HepG2 (cell line): ENCODE measurements around the gene PAK3. TPM values are rescaled to one million over a fixed set of nuclear protein-coding genes. Genes with fewer than 3 reads are reported as not detected.

ENCODE experiments used
- ATAC-seq: fragments of 200-7000 bp; cut with Tn5 transposase; 3 replicates; pipeline ENCODE4 v1.9.1; 2020; ENCODE audit warnings: mild to moderate bottlenecking, moderate library complexity
- BruUV-seq: library from RNA; stranded (reverse); fragments of 400-500 nt; replicated peaks from 2 replicates; lab custom pipeline; 2021; lab: Mats Ljungman, UMichigan
- CTCF ChIA-PET: fragments of 300-600 bp; formaldehyde crosslinking; extraction: SDS; loops from one replicate; lab custom pipeline; 2021; ENCODE audit warnings: low total read pairs, inconsistent platforms, low intra/inter-chr PET ratio; lab: Yijun Ruan, JAX
- POLR2A ChIA-PET: fragments of 350-600 bp; sonication (Branson Sonifier 250); formaldehyde crosslinking; loops from one replicate; lab custom pipeline; 2020; ENCODE audit warnings: antibody characterized with exemption, inconsistent platforms; lab: Yijun Ruan, JAX
- DNase-seq: peaks from one replicate; pipeline ENCODE4 v3.0.0-alpha.2; 2015; ENCODE audit warnings: low spot score
- FAIRE-seq: peaks from 3 replicates; lab custom pipeline; 2011; peaks lifted over from hg19 to GRCh38; lab: Jason Lieb, UNC
- H2AFZ ChIP-seq: one replicate; pipeline ENCODE4 v1.6.1; 2011; ENCODE audit warnings: low read length, inconsistent platforms
- H3K27ac ChIP-seq: fragments of 300-600 bp; 3 replicates; pipeline ENCODE4 v1.8.0; 2011; ENCODE audit warnings: mixed run types, mild to moderate bottlenecking, mixed read lengths, low read length, inconsistent platforms; ENCODE audit not compliant: insufficient read depth; ENCODE audit errors: extremely low read length
- H3K27me3 ChIP-seq, 2 experiments: fragments of 200-600 bp in 1 of 2; 2 replicates in 1 of 2; 3 replicates in 1 of 2; pipeline versions ENCODE4 v1.6.0 to v1.8.0; 2011; ENCODE audit warnings: low read length in 2 of 2, mild to moderate bottlenecking in 2 of 2, moderate library complexity in 2 of 2, inconsistent platforms in 1 of 2; ENCODE audit not compliant: insufficient read depth in 2 of 2, control insufficient read depth in 1 of 2
- H3K36me3 ChIP-seq, 2 experiments: fragments of 200-600 bp in 1 of 2; replicated peaks in 1 of 2; 2 replicates in 1 of 2; 3 replicates in 1 of 2; pipeline versions ENCODE4 v1.5.1 to v1.8.0; 2011; ENCODE audit warnings: low read length in 2 of 2, inconsistent platforms in 1 of 2; ENCODE audit not compliant: insufficient read depth in 2 of 2, control insufficient read depth in 1 of 2
- H3K4me1 ChIP-seq: 2 replicates; pipeline ENCODE4 v1.5.1; 2012; ENCODE audit warnings: low read length, inconsistent platforms; ENCODE audit not compliant: insufficient read depth
- H3K4me2 ChIP-seq: 2 replicates; pipeline ENCODE4 v1.6.0; 2011; ENCODE audit warnings: low read depth, low read length, inconsistent platforms
- H3K4me3 ChIP-seq, 3 experiments: fragments of 200-600 bp in 1 of 3; sonication (generic), shearing (Covaris generic) in 1 of 3; replicated peaks in 1 of 3; 2 replicates each; pipeline ENCODE4 v1.5.1; 2011 to 2016; ENCODE audit warnings: low read length in 3 of 3, inconsistent platforms in 2 of 3, low read depth in 2 of 3, mild to moderate bottlenecking in 2 of 3, control low read depth in 1 of 3, mixed read lengths in 1 of 3; ENCODE audit not compliant: insufficient read depth in 1 of 3
- H3K79me2 ChIP-seq: one replicate; pipeline ENCODE4 v1.6.1; 2011; ENCODE audit warnings: low read length, inconsistent platforms; ENCODE audit not compliant: insufficient read depth
- H3K9ac ChIP-seq: 2 replicates; pipeline ENCODE4 v1.6.0; 2011; ENCODE audit warnings: mild to moderate bottlenecking, low read depth, low read length, inconsistent platforms; ENCODE audit not compliant: insufficient read depth
- H3K9me3 ChIP-seq: 2 replicates; pipeline ENCODE4 v1.5.1; 2012; ENCODE audit warnings: mild to moderate bottlenecking, low read length
- H4K20me1 ChIP-seq: 2 replicates; pipeline ENCODE4 v1.6.0; 2011; ENCODE audit warnings: inconsistent platforms, mild to moderate bottlenecking, low read length, moderate library complexity; ENCODE audit not compliant: insufficient read depth
- ATF1 ChIP-seq: IDR thresholded peaks from 2 replicates; pipeline ENCODE4 v1.6.1; 2016; ENCODE audit warnings: mild to moderate bottlenecking, control low read depth
- ATF7 ChIP-seq, 2 experiments: fragments of 450-650 bp in 1 of 2; sonication (generic) in 1 of 2; formaldehyde crosslinking in 1 of 2; IDR thresholded peaks; 2 replicates each; pipeline versions ENCODE4 v1.4.0 to v1.6.1; 2016 to 2020; ENCODE audit warnings: antibody characterized with exemption in 1 of 2, mild to moderate bottlenecking in 1 of 2, missing genetic modification reagents in 1 of 2
- JDP2 ChIP-seq: sonication (generic); formaldehyde crosslinking; IDR thresholded peaks from 2 replicates; pipeline ENCODE4 v1.8.1; 2022; ENCODE audit warnings: missing genetic modification reagents, borderline replicate concordance
- JUND ChIP-seq: sonication (generic); formaldehyde crosslinking; IDR thresholded peaks from 2 replicates; pipeline ENCODE4 v1.8.0; 2022; ENCODE audit warnings: mild to moderate bottlenecking, missing genetic modification reagents
- KLF13 ChIP-seq: sonication (generic); formaldehyde crosslinking; IDR thresholded peaks from 2 replicates; pipeline ENCODE4 v1.4.0; 2020; ENCODE audit warnings: mild to moderate bottlenecking, missing genetic modification reagents
- MTA1 ChIP-seq: sonication (generic); formaldehyde crosslinking; IDR thresholded peaks from 2 replicates; pipeline ENCODE4 v1.4.0; 2020; ENCODE audit warnings: missing genetic modification reagents, mild to moderate bottlenecking, borderline replicate concordance
- POGZ ChIP-seq: sonication (generic); formaldehyde crosslinking; IDR thresholded peaks from 2 replicates; pipeline ENCODE4 v1.4.0; 2020; ENCODE audit warnings: mild to moderate bottlenecking, missing genetic modification reagents
- SALL2 ChIP-seq: sonication (generic); formaldehyde crosslinking; IDR thresholded peaks from 2 replicates; pipeline ENCODE4 v1.8.1; 2023; ENCODE audit warnings: mild to moderate bottlenecking, missing genetic modification reagents, inconsistent platforms
- SUZ12 ChIP-seq: fragments of 150-350 bp; IDR thresholded peaks from 2 replicates; pipeline ENCODE4 v1.6.1; 2014; ENCODE audit warnings: low read depth, low read length
- ZFP41 ChIP-seq: sonication (generic); formaldehyde crosslinking; IDR thresholded peaks from 2 replicates; pipeline ENCODE4 v1.4.0; 2020; ENCODE audit warnings: mild to moderate bottlenecking, missing genetic modification reagents, borderline replicate concordance
- ZNF136 ChIP-seq: sonication (generic); formaldehyde crosslinking; IDR thresholded peaks from 2 replicates; pipeline ENCODE4 v1.8.1; 2022; ENCODE audit warnings: low read depth, mild to moderate bottlenecking, moderate library complexity, missing genetic modification reagents
- ZNF17 ChIP-seq: sonication (generic); formaldehyde crosslinking; IDR thresholded peaks from 2 replicates; pipeline ENCODE4 v1.5.0; 2020; ENCODE audit warnings: mild to moderate bottlenecking, missing genetic modification reagents
- ZNF747 ChIP-seq: sonication (generic); formaldehyde crosslinking; IDR thresholded peaks from 2 replicates; pipeline ENCODE4 v1.8.1; 2023; ENCODE audit warnings: missing genetic modification reagents, mild to moderate bottlenecking, borderline replicate concordance
- WGBS: methylation state at CpG from one replicate; pipeline ENCODE4 v1.1.6; 2017; ENCODE audit warnings: low lambda C conversion rate; 5-methylcytosine and 5-hydroxymethylcytosine counted together
- in situ Hi-C: cut with HindIII; loops from 2 replicates; pipeline ENCODE4 v1.10.0; 2017; ENCODE audit warnings: low pct_unique_long_range_greater_than_20kb; ENCODE audit not compliant: extremely low pct_ligation_motif_present
- intact Hi-C: fragments of 100-400 bp; cut with micrococcal nuclease; formaldehyde crosslinking; loops from one replicate; pipeline ENCODE4 v1.10.0; 2022; ENCODE audit not compliant: unreplicated experiment
- polyA plus RNA-seq, 8 experiments: library from polyadenylated mRNA; depleted of rRNA in 3 of 8; stranded (reverse) in 7 of 8; unstranded in 1 of 8; fragments of >200 nt; fragmentation: Illumina TruSeq in 4 of 8; extraction: Trizol in 4 of 8; gene quantifications; 2 replicates each; pipeline versions ENCODE4 v1.2.1 to v1.2.3, GENCODE V29; 2011 to 2016; ENCODE audit warnings: low read depth in 4 of 8, missing spikeins in 1 of 8, mixed read lengths in 1 of 8; ENCODE audit not compliant: insufficient read depth in 1 of 8
- total RNA-seq, 5 experiments: library from RNA; depleted of rRNA; stranded (reverse); fragments of >200 nt; fragmentation: Illumina TruSeq; extraction: Trizol; gene quantifications; 2 replicates each; pipeline ENCODE4 v1.2.3, GENCODE V29; 2016; ENCODE audit warnings: low read depth in 1 of 5
- TF ChIP-seq, protein P1 (sequence below): sonication (generic); formaldehyde crosslinking; IDR thresholded peaks from 2 replicates; pipeline ENCODE4 v1.9.0; 2022; ENCODE audit warnings: missing genetic modification reagents, mild to moderate bottlenecking, borderline replicate concordance
- TF ChIP-seq, protein P2 (sequence below): sonication (generic); formaldehyde crosslinking; IDR thresholded peaks from 2 replicates; pipeline ENCODE4 v1.4.0; 2020; ENCODE audit warnings: mild to moderate bottlenecking, low read depth, missing genetic modification reagents
- TF ChIP-seq, protein P3 (sequence below): sonication (generic); formaldehyde crosslinking; IDR thresholded peaks from 2 replicates; pipeline ENCODE4 v1.8.1; 2023; ENCODE audit warnings: missing genetic modification reagents, inconsistent platforms, borderline replicate concordance

The PAK3 gene
- total and polyA plus RNA-seq, 2 of the 13 experiments (the other 11 are each of a cell fraction or from before 2014, with no cell fraction given) = not detected

DNA sequence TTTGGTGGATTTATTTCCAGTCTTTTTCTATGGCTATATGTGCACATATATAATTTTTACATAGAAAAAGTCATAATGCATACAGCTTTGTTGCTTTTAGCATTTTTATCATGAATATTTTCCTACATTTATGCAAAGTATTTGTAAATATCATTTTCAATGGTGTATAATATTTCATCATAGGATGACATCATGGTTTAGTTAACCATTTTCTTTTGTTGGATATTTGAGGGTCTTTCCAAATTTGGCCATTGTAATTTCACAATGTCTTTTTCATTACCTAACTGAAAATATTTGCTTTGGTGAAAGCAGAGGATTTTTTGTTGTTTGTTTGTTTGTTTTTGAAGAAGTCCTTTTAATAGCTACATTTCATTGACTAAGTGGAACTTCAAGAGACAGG lies 31.0 kb downstream of the PAK3 start:
- Histone ChIP-seq H4K20me1 (no peaks in the 10 kb centered on the region), H3K36me3 (no peaks in the 10 kb centered on the region), H3K9ac (no peak overlapping the region), H3K4me1 (no peaks in the 10 kb centered on the region), H3K27me3 (no peaks in the 10 kb centered on the region), H3K9me3 (no peaks in the 10 kb centered on the region), H3K79me2 (no peaks in the 10 kb centered on the region), H3K4me3 (no peak overlapping the region), H2AFZ (no peak overlapping the region), H3K27ac (no peak overlapping the region)
- intact Hi-C loops = no loop called here
- no peak for FAIRE-seq
- CTCF ChIA-PET = no interaction called here
- BruUV-seq = no TSS peak
- ATAC-seq = no peak
- no peak for TF ChIP-seq POGZ (CRISPR knock-in tag)
- TF ChIP-seq ZFP41 = no peak
- TF ChIP-seq ATF7 (IDR thresholded peaks at IDR 0.05) = peak; percentile 69
- no peak for TF ChIP-seq ATF7 (CRISPR knock-in tag; IDR thresholded peaks at IDR 0.05)
- no peak for TF ChIP-seq KLF13
- TF ChIP-seq, all 625 proteins: peak for 1
- in situ Hi-C loops = no loop called here
- POLR2A ChIA-PET = no interaction called here
- DNase-seq = no peak
- no peak overlapping the region for H3K4me2 ChIP-seq

DNA sequence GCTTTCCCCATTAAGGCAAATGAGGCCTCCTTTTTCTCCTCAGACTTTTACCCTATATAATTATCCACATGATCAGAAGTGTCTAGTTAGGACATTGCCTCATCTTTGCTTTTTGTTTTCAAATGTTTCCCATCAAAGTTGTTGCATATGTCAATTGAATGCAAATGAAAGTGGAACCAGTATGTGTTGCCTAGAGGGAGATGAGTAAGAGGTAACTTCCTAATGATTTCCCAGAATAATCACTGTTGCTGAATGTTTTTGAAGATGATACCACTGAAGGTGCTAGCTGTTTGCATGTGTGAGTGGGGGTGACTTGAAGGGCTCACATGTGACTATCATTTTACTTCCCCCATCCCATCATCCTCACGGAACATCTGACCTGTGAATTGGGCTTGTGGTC lies 33.9 kb downstream of the PAK3 start:
- no TSS peak for BruUV-seq
- Histone ChIP-seq H3K9ac (no peak overlapping the region), H3K79me2 (no peaks in the 10 kb centered on the region), H3K36me3 (no peaks in the 10 kb centered on the region), H3K27ac (no peak overlapping the region), H3K4me1 (no peaks in the 10 kb centered on the region), H3K4me2 (no peak overlapping the region), H4K20me1 (no peaks in the 10 kb centered on the region), H2AFZ (no peak overlapping the region), H3K27me3 (no peaks in the 10 kb centered on the region), H3K4me3 (no peak overlapping the region), H3K9me3 (no peaks in the 10 kb centered on the region)
- ChIA-PET POLR2A (no interaction called here), CTCF (no interaction called here)
- in situ Hi-C loops = no loop called here
- intact Hi-C loops = no loop called here
- no CpG with 5 or more reads among the region's 1 CpG for WGBS
- DNase-seq (no peak), FAIRE-seq (no peak), ATAC-seq (no peak)
- TF ChIP-seq MTA1 (CRISPR knock-in tag) (no peak), ZNF17 (CRISPR knock-in tag) (no peak), ZNF136 (CRISPR knock-in tag) (no peak), SALL2 (no peak), SUZ12 (no peak), ZNF747 (CRISPR knock-in tag) (no peak), JUND (no peak), ATF1 (CRISPR knock-in tag) (no peak), JDP2 (CRISPR knock-in tag) (no peak)
- TF ChIP-seq, protein P1, sequence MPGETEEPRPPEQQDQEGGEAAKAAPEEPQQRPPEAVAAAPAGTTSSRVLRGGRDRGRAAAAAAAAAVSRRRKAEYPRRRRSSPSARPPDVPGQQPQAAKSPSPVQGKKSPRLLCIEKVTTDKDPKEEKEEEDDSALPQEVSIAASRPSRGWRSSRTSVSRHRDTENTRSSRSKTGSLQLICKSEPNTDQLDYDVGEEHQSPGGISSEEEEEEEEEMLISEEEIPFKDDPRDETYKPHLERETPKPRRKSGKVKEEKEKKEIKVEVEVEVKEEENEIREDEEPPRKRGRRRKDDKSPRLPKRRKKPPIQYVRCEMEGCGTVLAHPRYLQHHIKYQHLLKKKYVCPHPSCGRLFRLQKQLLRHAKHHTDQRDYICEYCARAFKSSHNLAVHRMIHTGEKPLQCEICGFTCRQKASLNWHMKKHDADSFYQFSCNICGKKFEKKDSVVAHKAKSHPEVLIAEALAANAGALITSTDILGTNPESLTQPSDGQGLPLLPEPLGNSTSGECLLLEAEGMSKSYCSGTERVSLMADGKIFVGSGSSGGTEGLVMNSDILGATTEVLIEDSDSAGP = no peak
- TF ChIP-seq, protein P2, sequence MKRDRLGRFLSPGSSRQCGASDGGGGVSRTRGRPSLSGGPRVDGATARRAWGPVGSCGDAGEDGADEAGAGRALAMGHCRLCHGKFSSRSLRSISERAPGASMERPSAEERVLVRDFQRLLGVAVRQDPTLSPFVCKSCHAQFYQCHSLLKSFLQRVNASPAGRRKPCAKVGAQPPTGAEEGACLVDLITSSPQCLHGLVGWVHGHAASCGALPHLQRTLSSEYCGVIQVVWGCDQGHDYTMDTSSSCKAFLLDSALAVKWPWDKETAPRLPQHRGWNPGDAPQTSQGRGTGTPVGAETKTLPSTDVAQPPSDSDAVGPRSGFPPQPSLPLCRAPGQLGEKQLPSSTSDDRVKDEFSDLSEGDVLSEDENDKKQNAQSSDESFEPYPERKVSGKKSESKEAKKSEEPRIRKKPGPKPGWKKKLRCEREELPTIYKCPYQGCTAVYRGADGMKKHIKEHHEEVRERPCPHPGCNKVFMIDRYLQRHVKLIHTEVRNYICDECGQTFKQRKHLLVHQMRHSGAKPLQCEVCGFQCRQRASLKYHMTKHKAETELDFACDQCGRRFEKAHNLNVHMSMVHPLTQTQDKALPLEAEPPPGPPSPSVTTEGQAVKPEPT (CRISPR knock-in tag) = no peak
- TF ChIP-seq, protein P3, sequence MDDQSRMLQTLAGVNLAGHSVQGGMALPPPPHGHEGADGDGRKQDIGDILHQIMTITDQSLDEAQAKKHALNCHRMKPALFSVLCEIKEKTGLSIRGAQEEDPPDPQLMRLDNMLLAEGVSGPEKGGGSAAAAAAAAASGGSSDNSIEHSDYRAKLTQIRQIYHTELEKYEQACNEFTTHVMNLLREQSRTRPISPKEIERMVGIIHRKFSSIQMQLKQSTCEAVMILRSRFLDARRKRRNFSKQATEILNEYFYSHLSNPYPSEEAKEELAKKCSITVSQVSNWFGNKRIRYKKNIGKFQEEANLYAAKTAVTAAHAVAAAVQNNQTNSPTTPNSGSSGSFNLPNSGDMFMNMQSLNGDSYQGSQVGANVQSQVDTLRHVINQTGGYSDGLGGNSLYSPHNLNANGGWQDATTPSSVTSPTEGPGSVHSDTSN (CRISPR knock-in tag) = no peak
